ENCODE results near the gene MRPL55. TPM values are rescaled to one million over a fixed set of nuclear protein-coding genes. Genes with fewer than 3 reads are reported as not detected.

Gene MRPL55
- total and polyA plus RNA-seq, 2 experiments from 2014 or later: 57.5 to 95.1 TPM

DNA sequence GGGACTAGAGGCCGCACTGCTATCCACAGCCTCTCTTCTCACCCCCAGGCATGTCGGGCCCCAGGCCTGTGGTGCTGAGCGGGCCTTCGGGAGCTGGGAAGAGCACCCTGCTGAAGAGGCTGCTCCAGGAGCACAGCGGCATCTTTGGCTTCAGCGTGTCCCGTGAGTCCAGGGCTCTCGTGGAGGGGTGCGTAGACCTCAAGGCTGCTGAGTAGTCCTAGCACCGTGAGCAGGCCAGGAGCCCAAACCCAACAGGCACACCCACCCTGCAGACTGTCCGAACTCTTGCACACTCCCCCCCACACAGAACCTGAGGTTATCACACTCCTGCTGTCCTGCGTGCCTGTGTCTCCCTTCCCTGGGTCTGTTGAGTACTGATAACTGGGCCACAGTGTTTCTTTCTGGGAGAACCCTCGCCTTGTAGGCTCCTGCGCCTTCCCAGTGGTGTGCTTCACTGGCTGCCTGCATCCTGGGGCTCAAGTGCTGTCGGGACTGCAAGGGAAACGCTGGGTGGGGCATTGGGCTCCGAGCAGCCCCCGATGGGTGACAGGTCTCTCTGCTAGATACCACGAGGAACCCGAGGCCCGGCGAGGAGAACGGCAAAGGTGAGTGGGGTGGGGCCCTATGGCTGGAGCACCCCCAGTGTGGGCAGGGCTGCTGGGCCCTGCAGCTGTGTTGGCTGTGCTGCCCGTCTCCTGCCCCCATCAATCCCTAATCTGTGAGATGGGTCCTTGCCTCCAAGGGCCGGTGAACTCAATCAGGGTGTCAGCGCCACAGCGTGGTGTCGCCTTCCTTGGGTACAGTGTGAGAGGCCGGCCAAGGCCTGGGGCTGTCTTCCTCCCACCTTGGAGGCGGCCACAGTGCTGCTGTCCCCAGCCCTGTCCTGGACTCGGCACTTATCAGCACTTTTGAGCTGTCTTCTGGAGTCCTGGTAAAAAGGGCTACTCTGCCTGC is 36.6 kb upstream of the MRPL55 start:
- in situ Hi-C loops (cut with MboI): no loop called here
- no peak for TF ChIP-seq EZH2 (IDR thresholded peaks at IDR 0.05; ENCODE audit: insufficient read depth, poor library complexity, severe bottlenecking)

DNA sequence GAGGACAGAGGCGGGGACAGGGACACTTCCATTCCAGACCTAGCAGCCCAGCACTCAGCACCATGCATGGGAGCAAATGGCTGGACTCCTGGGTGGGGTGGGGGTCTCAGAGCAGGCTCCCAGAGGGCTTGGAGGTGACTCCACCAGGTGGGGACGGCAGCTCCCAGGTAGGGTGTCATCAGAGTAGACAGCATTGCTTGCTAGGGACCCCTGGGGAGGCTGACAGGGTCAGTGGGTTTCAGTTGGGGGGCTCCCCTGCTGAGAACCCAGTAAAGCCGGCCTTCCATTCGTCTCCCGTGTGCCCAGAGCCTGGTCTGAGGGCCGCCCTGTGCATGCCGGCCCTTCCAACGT is 35.9 kb upstream of the MRPL55 start:
- H3K4me1 ChIP-seq (ENCODE audit: insufficient read depth): peaks cover 29% of the 10 kb centered on the region
- H3K4me2 ChIP-seq (ENCODE audit: unreplicated experiment): no peak overlapping the region
- no peaks in the 10 kb centered on the region for H3K36me3 ChIP-seq (ENCODE audit: low read depth)
- no peak overlapping the region for H3K9ac ChIP-seq
- H3K4me3 ChIP-seq: no peak overlapping the region
- H3K9me2 ChIP-seq (ENCODE audit: insufficient read depth): no peaks in the 10 kb centered on the region
- no peak for TF ChIP-seq EZH2phosphoT487 (IDR thresholded peaks at IDR 0.05; ENCODE audit: insufficient read depth, low read depth)
- no peak for TF ChIP-seq EZH2 (IDR thresholded peaks at IDR 0.05; ENCODE audit: insufficient read depth, poor library complexity, severe bottlenecking)
- peaks cover 24% of the 10 kb centered on the region; the same call in 1 of the 2 replicates for H4K20me1 ChIP-seq (ENCODE audit: insufficient read depth)
- no peaks in the 10 kb centered on the region for H3K27me3 ChIP-seq (replicated peaks; ENCODE audit: insufficient read depth)
- no peak overlapping the region for H3K27ac ChIP-seq
- no peaks in the 10 kb centered on the region for H3K9me3 ChIP-seq (ENCODE audit: low read depth)
- in situ Hi-C loops (cut with MboI): no loop called here
- H3K79me2 ChIP-seq (ENCODE audit: insufficient read depth): peaks cover 95% of the 10 kb centered on the region
- H2AFZ ChIP-seq: no peak overlapping the region
- no peaks in the 10 kb centered on the region for H3F3A ChIP-seq (ENCODE audit: insufficient read depth)
- 74 to 79% methylated on average over 8 of the region's 8 CpGs for WGBS, 2 experiments (ENCODE audit: low coverage in 1 of 2, low lambda C conversion rate in 2 of 2, missing lambda C conversion rate in 2 of 2)
- no peak for DNase-seq

More for the DNA sequence above, 36.6 kb upstream of the MRPL55 start:
- WGBS, 2 experiments (ENCODE audit: low coverage in 1 of 2, low lambda C conversion rate in 2 of 2, missing lambda C conversion rate in 2 of 2): 89 to 90% methylated on average over 31 of the region's 31 CpGs
- H3K79me2 ChIP-seq (ENCODE audit: insufficient read depth): peaks cover 94% of the 10 kb centered on the region
- no peak overlapping the region for H3K27ac ChIP-seq
- no peak for DNase-seq
- no peaks in the 10 kb centered on the region for H3K27me3 ChIP-seq (replicated peaks; ENCODE audit: insufficient read depth)
- H3K9ac ChIP-seq: no peak overlapping the region
- H3K36me3 ChIP-seq (ENCODE audit: low read depth): no peaks in the 10 kb centered on the region
- H3K9me2 ChIP-seq (ENCODE audit: insufficient read depth): no peaks in the 10 kb centered on the region
- H3K9me3 ChIP-seq (ENCODE audit: low read depth): no peaks in the 10 kb centered on the region
- H3K4me2 ChIP-seq (ENCODE audit: unreplicated experiment): no peak overlapping the region
- peaks cover 24% of the 10 kb centered on the region; the same call in 1 of the 2 replicates for H4K20me1 ChIP-seq (ENCODE audit: insufficient read depth)
- no peak overlapping the region for H2AFZ ChIP-seq
- no peaks in the 10 kb centered on the region for H3F3A ChIP-seq (ENCODE audit: insufficient read depth)
- peaks cover 37% of the 10 kb centered on the region for H3K4me1 ChIP-seq (ENCODE audit: insufficient read depth)
- no peak overlapping the region for H3K4me3 ChIP-seq

- peaks cover 89% of the 10 kb centered on the region for H3K79me2 ChIP-seq (ENCODE audit: insufficient read depth)
- H3K27me3 ChIP-seq (replicated peaks; ENCODE audit: insufficient read depth): no peaks in the 10 kb centered on the region
- DNase-seq: no peak
- H3K4me2 ChIP-seq (ENCODE audit: unreplicated experiment): no peak overlapping the region
- H3K36me3 ChIP-seq (ENCODE audit: low read depth): no peaks in the 10 kb centered on the region
- in situ Hi-C loops (cut with MboI): no loop called here
- no peak for TF ChIP-seq EZH2phosphoT487 (IDR thresholded peaks at IDR 0.05; ENCODE audit: insufficient read depth, low read depth)
- TF ChIP-seq EZH2 (IDR thresholded peaks at IDR 0.05; ENCODE audit: insufficient read depth, poor library complexity, severe bottlenecking): no peak
- H3K4me3 ChIP-seq: no peak overlapping the region
- peaks cover 24% of the 10 kb centered on the region; the same call in 1 of the 2 replicates for H4K20me1 ChIP-seq (ENCODE audit: insufficient read depth)
- 87 to 91% methylated on average over 16 of the region's 16 CpGs for WGBS, 2 experiments (ENCODE audit: low coverage in 1 of 2, low lambda C conversion rate in 2 of 2, missing lambda C conversion rate in 2 of 2)
- no peaks in the 10 kb centered on the region for H3F3A ChIP-seq (ENCODE audit: insufficient read depth)
- H2AFZ ChIP-seq: no peak overlapping the region
- no peak overlapping the region for H3K27ac ChIP-seq
- H3K9ac ChIP-seq: no peak overlapping the region
- H3K9me2 ChIP-seq (ENCODE audit: insufficient read depth): no peaks in the 10 kb centered on the region
- H3K4me1 ChIP-seq (ENCODE audit: insufficient read depth): peaks cover 25% of the 10 kb centered on the region
- no peaks in the 10 kb centered on the region for H3K9me3 ChIP-seq (ENCODE audit: low read depth)
Observed at GRCh38 chr1:228144193-228144992, 35.3 kb upstream of the MRPL55 start.

GRCh38 chr1:228143480-228144192 is 34.5 kb upstream of the MRPL55 start:
- Histone ChIP-seq H3K27ac (0 out of 2 replicates have a peak overlapping the region, but pooled peaks have one; percentile 93), H3K4me1 (ENCODE audit: insufficient read depth) (peaks cover 19% of the 10 kb centered on the region), H4K20me1 (ENCODE audit: insufficient read depth) (peaks cover 24% of the 10 kb centered on the region; the same call in 1 of the 2 replicates), H3F3A (ENCODE audit: insufficient read depth) (no peaks in the 10 kb centered on the region), H3K36me3 (ENCODE audit: low read depth) (no peaks in the 10 kb centered on the region), H3K79me2 (ENCODE audit: insufficient read depth) (peaks cover 82% of the 10 kb centered on the region), H3K9me2 (ENCODE audit: insufficient read depth) (no peaks in the 10 kb centered on the region), H3K9me3 (ENCODE audit: low read depth) (no peaks in the 10 kb centered on the region), H3K4me2 (ENCODE audit: unreplicated experiment) (no peak overlapping the region), H3K4me3 (peak overlapping the region; percentile 19; the same call in 1 of the 2 replicates), H3K27me3 (replicated peaks; ENCODE audit: insufficient read depth) (no peaks in the 10 kb centered on the region), H2AFZ (no peak overlapping the region), H3K9ac (peak overlapping the region; percentile 96)
- in situ Hi-C loops (cut with MboI): no loop called here
- WGBS, 2 experiments (ENCODE audit: low coverage in 1 of 2, low lambda C conversion rate in 2 of 2, missing lambda C conversion rate in 2 of 2): 75% methylated on average over 12 of the region's 12 CpGs
- no peak for DNase-seq
- TF ChIP-seq EZH2 (IDR thresholded peaks at IDR 0.05; ENCODE audit: insufficient read depth, poor library complexity, severe bottlenecking) (no peak), EZH2phosphoT487 (IDR thresholded peaks at IDR 0.05; ENCODE audit: insufficient read depth, low read depth) (no peak)
